ENCODE results near the gene FMNL3.

The FMNL3 gene

DNA sequence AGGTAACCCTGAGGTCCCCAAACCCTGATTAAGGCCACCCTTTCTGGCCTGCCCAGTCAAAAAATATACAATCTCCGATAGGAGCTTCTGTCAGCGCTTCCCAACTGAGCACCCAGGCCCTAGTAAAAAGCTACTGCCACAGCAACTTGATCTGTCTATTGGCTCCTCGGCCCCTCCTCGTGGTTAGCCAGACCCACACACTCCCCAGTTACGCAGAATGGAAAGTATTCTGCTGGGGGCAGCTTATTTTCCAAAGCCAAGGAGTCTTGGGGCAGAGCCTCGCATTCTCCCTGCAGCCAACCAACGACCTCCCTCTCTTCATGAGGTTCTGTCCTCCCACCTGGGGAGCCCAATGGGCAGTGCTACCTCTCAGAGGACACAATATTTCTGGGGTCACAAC, 32.1 kb downstream of the FMNL3 start:
- peak; percentile 37 for DNase-seq (ENCODE audit: low read depth)

DNA sequence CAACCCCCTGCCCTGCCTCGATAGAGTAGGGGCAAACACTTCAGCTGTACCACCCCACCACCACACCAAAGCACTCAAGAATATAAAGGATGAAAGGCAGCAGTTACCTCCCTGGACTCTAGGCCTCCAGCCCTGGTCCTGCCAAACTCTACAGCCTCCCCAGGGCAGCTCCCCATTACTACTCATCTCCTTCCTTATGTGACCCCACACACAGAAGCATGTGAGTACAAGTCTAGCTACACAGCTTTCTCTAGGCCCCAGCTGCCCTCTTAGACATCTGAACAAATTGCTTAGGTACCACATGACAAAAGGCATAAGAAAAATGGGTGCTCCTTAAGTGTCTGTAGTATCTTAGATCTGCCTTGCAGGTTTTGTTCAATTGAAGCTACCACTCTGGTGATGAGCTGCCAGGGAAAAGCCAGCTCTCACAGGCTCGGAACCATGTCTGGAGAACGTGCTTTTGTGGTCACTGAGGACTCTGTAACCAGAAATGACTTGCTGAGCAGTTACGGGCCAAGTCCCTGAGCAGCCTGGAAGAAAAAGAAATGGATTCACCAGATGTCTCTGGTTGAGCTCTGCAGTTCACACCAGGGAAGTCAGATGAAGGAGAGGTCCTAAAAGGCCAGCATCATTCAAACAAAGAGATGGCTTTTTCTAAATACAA, 32.8 kb downstream of the FMNL3 start:
- peak; percentile 26 for DNase-seq (ENCODE audit: low read depth)

DNA sequence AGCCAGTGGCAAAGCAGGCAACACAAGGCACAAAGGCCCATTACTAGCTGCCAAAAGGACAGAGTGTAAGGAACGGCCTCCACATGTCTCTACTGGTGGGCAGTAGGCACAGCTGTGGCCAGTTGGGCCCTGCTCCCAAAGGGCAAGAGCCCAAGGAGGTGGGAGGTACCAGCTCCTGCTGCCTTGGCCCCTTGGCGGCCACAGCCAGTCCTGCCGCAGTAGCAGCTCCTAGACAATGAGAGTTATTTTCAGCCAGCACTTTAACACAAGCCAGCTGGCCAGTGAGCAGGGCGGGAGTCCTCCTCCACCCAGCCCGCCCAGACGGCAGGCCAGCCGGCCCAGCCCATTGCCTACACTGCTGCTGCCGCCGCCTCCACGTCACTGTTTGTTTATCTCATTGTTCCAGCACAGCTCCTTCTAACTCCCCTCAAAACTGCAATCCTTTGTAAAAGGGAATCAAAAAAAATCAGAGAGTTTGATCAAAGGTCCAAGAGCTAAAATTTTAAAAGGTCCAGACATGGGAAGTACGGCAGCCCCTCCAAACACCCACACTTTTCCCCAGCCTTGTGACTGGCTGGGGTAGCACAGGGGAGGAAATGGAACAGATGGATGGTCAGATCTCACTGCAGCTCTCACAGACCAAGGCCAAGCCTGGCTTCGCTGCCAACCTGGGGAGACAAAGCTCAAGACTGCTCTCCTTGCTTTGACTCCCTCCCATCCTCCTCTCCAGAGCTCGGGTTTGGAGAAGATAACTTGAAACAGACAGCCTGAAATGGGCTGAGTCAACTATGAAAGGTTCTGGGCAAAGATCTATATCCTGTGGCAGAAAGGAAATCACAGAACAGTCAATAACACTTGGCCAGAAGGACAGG, 33.5 kb downstream of the FMNL3 start:
- peak; percentile 98 for DNase-seq (ENCODE audit: low read depth)

DNA sequence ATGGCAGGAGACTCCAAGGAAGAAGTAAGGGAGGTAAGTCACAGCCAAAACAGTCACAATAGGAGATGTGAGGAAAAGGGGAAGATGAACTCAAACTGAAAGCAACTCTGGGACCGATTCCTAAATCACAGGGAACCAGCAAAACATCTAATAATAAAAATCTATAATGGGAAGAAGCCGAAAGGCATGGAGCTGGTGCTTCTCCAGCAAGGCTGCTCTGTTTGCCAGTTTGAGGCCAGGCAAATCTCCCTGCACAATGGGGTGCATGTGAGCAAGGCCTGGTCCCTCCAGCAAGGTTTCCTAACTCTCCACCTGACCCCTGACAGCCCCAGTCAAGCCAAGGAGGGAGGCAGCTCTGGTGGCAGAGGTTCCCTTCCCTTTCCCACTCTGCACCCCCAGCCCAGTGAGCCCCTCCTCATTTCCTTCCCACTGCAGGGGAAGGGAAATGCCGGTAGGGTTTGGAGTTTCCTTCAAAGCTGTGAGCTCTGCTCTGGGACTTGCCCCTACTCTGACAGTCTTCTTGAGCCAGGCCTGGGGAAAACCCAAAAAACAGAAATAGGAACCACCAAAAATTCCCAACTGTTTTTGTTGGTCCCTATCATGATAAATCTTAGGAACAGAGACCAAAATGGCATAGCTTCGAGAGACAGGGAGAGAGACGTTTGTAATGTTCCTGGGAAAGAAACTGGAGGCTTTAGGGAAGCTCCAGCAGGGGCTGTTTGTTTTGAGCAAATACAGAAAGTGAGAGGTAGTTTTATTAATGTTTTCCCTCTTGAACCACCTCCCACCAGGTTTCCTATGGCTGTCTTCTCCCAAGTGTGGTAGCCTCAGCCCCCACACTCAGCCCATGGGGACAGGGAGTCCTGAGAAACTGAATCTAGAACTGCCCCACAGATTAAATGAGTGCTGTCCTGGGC, 34.6 kb downstream of the FMNL3 start:
- no peak for DNase-seq (ENCODE audit: low read depth)

DNA sequence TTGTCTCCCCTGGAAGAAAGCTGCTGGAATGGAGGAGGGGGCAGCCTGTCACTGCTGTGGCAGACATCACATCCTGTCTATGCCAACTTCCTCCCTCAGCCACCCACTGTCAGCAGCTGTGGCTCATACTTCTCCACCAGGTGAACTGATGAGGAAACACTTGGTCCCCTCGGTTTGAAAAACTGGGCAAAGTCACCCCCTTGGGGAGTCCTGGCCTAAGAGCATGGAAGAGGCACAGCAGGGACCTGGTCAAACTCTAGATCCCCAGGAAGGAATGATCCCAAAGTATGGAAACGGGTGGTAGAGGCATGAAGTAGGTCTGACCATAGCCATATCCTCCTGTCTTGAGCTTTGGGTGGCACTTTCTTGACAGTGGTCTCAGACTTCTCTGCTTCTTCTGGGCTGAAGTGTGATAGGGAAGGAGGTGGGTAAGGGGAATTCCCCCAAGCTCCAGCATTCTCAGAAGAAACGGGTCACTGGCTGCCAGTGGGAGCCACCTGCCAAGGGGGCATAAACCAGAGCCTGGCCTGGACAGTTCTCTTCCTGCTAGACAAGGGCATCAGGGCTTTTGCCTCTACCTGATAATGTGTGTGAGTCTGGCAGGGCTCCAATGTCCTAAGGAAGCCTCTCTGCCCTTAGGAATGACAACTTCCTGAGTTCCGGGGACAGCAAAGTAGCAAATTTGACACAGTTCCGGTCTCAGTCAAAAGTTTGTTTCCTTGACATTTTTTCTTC, 36.0 kb downstream of the FMNL3 start:
- DNase-seq (ENCODE audit: low read depth): no peak

DNA sequence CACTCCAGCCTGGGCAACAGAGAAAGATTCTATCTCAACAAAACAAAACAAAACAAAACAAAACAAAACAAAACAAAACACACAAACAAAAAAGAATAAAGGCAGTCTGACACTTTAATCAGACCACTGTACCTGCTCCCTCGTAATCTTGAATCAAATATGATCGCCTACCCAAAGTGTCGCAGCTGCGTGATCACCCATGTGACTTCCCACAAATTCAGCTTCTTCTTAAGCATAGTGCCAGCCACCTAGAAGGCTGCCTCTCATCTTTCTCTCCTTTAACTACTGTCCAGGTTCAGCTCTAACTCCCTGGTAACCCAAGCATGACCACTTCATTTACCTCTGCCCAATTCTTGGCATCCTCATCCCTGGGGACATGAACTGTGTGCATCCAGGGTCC, 37.4 kb downstream of the FMNL3 start:
- DNase-seq (ENCODE audit: low read depth): no peak

DNA sequence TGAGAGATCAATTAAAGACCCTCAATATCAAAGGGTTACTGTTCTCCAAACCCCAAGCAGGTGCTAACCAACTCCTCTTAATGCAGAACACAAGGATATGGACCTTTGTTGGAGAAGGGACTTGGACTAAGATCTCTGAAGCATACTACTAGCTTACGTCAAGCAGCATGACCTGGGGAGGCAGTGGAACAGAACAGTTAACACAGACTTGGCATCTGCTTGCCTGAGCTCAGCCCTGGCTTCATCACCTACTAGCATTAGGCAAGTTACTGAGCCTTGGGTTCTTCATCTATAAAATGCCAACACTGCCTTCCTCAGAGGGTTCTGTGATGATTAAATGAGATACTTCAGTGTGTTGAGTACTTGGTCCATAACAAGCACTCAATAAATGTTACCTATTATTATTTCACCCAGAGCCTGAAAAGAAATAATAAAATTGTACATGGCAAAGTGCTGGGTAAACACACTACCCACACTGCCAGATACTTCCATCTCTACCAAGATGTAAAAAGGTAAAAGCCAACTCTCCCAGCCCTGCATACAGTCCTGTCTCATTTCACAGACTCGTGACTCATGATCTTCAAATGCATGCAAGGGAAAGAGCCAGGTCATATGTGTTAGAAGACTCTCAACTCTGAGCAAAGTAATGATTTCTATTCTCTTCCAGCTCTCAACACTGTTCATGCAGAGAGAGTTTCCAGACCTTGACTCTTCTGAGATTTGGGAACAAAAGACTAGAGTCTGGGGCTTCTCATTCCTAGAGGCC, 39.7 kb downstream of the FMNL3 start:
- no peak for DNase-seq (ENCODE audit: low read depth)

DNA sequence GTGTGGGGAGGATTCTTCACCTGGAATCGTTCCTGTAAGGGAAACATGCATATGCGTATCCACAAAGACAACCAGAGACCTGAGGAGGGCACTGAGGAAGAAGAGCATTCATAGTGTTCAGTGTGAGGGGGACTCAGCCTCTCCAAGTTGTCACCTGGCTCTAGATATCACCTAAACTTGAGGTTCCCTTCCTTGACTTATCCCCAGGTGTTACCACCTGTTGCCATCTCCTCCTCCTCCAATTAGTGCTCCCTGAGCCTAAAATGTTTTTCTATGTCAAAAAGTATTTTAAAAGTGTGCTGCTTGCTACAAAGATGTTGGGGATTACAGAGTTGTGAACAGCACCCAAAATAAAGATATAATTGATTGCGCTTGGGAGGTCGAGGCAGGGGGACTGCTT, 41.0 kb downstream of the FMNL3 start:
- DNase-seq (ENCODE audit: low read depth): no peak

DNA sequence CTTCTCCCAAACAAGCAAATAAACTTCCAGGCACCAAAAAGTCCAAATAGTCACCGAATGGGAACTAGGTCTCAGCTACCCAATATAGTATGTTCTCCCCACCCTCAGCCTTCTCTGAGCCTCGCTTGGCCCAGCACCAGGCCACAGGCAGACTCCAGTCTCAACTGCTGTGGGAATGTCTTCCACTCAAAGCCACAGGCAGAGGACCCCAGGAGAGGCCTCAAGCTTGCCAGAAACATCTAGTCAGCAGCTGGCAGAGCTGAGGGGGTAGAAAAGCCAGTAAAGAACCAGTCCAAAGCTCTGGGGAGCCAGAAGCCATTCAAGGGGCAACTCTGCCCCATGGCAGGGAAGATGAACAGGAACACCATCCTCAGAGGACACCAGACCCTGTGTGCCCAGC, 41.8 kb downstream of the FMNL3 start:
- DNase-seq (ENCODE audit: low read depth): no peak

DNA sequence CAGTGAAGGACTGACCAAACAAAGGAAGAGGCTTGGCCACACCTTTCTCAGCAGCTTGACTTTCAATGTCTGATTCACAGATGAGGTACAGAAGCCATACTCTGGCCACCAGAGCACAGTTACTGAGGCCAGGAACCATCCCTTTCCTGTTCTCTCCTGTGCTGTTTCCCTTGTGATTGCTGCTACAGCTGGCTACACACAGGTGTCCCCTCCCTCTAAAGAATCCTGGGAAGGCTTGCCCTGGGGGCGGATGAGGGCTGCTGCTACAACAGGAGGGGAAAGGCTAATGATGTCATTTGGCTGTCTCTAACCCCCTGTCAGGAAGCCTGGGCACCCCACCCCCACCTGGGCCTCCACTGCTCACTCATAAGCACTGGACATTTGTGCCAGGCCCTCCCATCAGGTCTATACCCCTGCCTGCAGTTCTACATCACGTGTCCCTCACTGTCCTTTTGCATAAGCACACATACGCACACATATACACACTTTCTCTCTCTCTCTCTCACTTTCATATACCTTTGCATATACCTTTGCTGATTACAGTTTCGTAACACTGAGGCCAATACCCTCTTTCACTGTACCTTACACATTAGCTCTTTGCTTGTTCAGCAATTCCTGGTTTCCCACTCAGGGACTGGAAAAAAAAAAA, 42.5 kb downstream of the FMNL3 start:
- no peak for DNase-seq (ENCODE audit: low read depth)

DNA sequence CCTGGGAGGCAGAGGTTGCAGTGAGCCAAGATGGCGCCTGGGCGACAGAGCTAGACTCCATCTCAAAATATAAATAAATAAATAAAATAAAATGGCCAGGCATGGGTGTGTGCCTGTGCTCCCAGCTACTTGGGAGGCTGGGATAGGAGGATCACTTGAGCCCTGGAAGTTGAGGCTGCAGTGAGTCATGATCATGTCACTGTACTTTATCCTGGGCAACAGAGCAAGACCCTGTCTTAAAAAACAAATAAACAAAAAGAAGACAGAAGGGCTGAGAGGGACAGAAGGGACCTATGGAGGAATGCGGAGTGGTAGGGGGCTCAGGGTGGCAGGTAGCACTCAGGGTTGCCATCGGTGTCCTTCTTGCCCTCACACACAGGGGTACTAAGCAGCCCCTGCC, 43.0 kb downstream of the FMNL3 start:
- no peak for DNase-seq (ENCODE audit: low read depth)

DNA sequence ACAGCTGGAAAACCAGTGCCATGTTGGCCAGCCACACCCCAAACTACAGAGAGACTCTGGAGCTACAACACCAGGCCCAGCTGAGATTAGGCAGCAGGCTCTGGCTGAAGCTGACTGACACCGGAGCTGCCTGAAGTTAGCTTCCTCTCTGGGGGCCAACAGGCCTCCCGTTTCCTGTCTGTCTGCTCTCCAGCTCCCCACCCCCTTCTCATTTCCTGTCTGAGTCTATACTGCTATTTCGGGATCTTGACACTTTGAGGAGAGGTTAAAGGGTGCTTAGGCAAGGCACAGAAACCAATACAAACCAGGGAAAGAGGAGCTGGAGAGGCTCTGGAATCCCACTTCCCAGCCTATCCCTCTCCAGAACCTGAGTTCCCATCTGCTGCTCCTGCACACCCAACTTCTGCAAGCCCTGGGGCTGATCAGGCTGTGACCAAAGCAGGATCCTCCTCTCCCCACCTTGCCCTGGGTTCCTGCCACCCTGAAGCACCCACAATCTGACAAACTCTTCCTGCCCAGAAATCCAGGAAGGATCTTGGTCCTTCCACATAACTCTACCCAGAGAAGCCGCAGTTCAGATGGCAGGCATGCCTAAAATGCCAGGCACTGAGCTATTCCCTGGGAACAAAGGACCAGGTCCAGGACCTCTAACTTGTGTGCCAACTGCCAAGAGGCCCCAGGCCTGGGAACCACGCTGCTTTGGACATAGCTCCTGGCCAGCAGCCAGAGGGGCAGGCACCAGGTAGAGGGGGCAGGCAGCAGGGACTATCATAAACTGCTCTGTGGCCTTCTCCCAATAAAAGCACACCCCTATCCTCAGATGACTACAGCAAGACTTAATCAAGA, 44.0 kb downstream of the FMNL3 start:
- peak; percentile 83 for DNase-seq (ENCODE audit: low read depth)

DNA sequence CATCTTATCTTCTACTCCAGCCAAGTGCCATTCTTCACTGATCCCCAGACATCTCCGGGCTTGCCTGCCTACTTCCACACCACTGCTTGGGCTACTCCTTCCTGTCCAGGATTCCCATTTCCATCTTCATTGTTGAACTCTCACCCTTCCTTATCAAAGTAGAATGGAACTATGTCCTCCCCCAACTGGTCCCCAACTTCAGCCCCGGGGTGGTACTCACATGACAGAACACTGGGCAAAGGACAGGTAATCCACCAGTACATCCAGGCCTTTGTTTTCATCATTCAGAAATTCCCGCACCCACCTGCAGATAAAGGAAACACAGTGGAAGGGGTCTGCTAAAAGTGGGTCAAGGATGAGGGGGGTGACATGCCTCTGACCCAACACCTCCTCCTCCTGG, 45.5 kb downstream of the FMNL3 start:
- DNase-seq (ENCODE audit: low read depth): no peak

DNA sequence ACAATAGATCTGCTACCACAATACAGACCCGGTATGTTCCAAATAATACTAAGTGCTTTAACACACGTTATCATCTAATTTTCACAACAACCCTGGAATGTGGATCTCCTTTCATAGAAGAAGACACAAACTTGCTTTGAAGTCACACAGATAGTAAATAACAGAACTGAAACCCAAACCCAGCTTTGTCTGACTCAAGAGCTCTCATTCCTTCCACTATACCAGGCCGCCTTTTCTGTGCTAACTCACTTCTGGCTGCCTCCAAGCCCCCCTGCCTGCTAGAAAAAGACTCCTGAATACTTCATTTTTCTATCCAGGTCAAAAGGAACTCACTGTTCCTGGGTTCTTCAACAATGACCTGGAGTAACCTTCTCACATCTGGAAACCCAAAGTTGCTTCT, 46.0 kb downstream of the FMNL3 start:
- DNase-seq (ENCODE audit: low read depth): no peak

DNA sequence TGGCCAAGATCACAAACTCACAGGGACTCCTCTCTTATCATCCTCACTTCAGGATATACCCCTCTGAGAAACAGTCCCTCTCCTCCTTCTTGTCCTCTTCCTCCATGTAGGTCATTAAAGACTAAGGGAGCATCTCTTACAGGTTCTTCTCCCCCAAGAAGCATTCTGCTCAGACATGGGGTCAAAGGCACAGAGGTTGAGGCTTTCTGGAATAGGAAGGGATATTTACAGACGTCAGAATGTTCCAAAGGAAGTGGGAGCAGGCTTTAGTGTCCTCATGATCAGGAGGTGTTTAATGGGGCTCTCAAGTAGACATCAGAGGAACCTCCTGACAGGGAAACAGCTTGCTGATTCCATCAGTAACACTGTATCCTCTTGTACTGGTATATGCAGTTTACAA, 47.5 kb downstream of the FMNL3 start:
- no peak for DNase-seq (ENCODE audit: low read depth)

DNA sequence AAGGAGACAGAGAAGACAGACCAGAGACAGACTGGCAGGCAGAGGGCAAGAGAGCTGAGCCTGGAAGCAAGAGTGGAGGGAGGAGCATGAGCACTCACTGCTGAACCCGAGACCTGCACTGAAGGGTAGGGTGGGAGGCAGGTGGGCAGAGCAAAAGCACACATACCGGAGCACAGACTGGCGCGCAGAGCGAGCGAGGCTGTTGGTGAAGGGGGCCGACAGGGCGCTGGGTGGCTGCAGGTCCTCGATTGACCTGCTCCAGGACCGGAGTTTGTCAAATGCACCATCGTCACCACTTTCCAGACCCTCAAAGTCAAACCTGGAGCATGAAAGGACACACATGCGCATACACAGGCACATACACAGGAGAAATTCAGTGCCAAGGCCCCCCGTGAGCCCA, 48.9 kb downstream of the FMNL3 start:
- DNase-seq (ENCODE audit: low read depth): no peak

DNA sequence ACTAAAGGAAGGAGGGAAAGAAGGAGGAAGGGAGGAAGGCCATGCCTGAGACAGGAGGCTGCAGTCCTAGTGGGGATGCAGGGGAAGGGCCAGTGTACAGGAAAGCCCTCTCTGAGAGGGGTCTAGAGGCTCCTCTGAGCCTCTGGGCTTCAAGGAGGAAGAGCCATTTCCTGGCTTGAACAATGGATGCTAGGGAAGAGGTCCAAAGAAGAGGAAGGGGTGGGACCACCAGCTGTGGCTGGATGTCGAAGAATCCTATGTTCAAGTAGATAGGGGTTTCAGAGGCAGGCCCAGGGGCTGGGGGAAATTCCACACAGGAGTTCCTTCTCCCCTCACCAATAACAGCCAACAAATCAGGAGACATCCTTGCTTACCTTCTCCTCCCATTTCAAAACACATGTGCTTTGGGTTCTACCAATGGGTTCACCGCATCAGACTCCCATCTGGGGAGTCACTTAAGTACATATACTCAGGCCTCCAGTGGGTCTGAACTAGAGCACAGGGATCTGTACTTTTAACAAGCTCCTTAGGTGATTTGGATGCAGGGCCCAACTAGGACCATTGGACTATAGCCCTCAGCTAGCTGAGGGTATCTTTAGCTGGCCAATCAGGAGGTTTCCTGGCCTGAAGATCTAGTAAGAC, 51.5 kb downstream of the FMNL3 start:
- no peak for DNase-seq (ENCODE audit: low read depth)

DNA sequence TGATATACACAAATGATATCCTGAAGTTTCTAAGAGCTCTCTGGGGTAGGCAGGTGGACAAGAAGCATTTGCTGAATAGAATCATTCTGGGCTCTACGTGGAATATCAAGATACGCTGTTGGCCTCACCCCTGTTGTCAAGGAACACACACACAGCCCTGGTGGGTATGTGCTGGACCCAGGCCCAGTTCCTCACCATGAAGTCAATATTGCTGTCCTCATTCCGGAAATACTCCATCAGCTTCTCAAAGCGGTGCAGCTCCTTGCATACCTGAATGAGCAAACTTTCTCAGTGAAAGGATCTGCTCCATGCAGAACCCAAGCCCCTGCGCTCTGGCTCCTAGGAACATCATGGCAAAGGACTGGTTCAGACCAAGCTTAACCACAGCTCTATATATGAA, 52.5 kb downstream of the FMNL3 start:
- no peak for DNase-seq (ENCODE audit: low read depth)

DNA sequence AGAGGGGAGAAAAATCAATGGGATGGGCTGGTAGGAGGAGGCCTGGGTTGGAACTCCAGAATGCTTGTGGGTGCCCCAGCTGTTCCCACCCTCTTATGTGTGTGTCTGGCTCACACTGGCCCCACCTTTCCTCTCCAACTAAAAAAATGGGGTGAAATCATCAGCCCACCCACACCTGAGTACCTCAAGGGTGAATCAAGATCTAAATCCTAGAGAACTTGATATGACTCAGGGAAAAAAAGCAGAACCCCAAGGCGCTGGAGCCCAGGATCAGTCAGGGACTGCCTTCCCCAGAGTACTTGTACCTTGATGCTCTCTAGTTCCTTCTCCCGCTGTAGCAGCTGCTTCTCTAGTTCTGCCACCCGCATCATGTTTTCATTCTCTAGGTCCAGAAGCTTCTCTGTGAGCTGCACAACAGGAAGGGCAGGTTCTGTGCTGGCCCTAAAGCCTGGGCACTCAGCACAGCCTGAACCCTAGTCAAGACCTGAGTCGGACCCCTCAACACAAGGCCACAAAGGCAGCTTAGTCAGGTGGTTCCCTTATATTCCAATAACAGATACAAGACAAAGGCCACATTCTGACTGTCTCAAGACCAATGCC, 54.2 kb downstream of the FMNL3 start:
- DNase-seq (ENCODE audit: low read depth): no peak
